Body of pancreas (tissue), 4 donors: ENCODE measurements around the gene GPR158.

ENCODE experiments used
- CTCF ChIP-seq, 7 experiments: fragments of 450-650 bp in 4 of 7; fragments of 200-600 bp in 3 of 7; sonication (generic) in 3 of 7; IDR thresholded peaks; one replicate each; pipeline ENCODE4 v1.5.1; 2016 to 2019; ENCODE audit warnings: antibody characterized with exemption in 7 of 7
- POLR2A ChIP-seq, 3 donors: fragments of 450-650 bp; IDR thresholded peaks; one replicate each; pipeline ENCODE4 v1.6.1; 2016; ENCODE audit warnings: antibody characterized with exemption in 3 of 3, mild to moderate bottlenecking in 2 of 3

- TF ChIP-seq CTCF (IDR thresholded peaks at IDR 0.05) = no peak
- TF ChIP-seq POLR2A (IDR thresholded peaks at IDR 0.05) = no peak
Observed at GRCh38 chr10:25257646-25258045, 82.8 kb downstream of the GPR158 start.
